ENCODE measurements around the gene DTL.
"Not testable (repeated sequence)": the region's sequence is repeated elsewhere in the genome, so short reads cannot be mapped to it uniquely, and the experiment has no call there.

DTL gene

DNA sequence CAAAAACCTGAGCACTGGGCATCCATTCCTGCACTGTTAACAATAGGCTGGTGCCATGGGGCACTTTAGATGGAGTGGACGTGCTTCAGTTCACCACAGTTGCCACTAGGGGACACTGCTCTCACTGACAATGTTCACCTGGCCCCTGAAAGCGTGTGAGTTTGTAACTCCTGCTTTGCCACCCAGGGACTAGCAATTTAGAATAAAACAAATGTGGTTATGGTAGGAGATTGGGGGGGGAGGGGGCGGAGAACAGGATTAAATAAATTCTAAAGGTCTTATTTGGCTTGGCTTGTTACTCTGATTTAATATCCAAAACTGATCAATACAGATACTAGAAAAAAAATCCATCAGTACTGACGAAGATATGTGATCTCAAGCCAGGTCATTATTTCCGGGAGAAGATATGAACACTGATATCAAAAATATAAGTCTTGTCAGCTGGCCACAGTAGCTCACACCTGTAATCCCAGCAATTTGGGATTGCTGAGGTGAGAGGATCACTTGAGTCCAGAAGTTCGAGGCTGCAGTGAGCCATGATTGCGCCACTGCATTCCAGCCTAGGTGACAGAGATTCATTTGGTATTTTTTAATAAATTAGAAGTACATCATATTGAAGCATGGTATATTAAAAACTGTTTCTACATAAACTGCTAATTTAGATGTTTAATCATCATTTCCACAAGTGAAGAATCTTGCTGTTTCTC is 23.4 kb upstream of the DTL start:
- no peak overlapping the region for H3K27ac ChIP-seq (ENCODE audit: low read length)
- H3K27me3 ChIP-seq (ENCODE audit: control insufficient read depth, insufficient read depth, low read length) = no peaks in the 10 kb centered on the region
- H3K36me3 ChIP-seq (ENCODE audit: control insufficient read depth, low read depth, low read length) = peaks cover 22% of the 10 kb centered on the region
- no peak overlapping the region for H3K9ac ChIP-seq (ENCODE audit: low read length)
- H3K4me1 ChIP-seq (ENCODE audit: control insufficient read depth, low read depth, low read length) = no peaks in the 10 kb centered on the region
- no peaks in the 10 kb centered on the region for H3K9me3 ChIP-seq (ENCODE audit: control insufficient read depth, low read depth, low read length)
- no peak overlapping the region for H3K4me3 ChIP-seq (ENCODE audit: low read length)

DNA sequence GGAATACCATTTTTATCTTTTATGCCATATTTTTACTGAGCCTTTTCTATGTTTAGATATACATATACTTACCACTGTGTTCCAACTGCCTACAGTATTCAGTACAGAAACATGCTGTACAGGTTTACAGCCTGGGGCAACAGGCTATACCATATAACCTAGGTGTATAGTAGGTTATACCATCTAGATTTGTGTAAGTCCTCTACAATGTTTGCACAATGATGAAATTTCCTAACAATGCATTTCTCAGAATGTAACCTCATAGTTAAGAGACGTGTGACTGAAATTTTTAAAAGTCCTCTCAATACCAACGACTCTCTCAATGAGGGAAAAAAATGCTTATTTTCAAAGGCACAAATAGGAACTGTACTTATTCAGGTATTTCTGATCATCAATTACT is 21.9 kb upstream of the DTL start:
- Histone ChIP-seq H3K9ac (ENCODE audit: low read length) (no peak overlapping the region), H3K9me3 (ENCODE audit: control insufficient read depth, low read depth, low read length) (no peaks in the 10 kb centered on the region), H3K4me1 (ENCODE audit: control insufficient read depth, low read depth, low read length) (no peaks in the 10 kb centered on the region), H3K27ac (ENCODE audit: low read length) (no peak overlapping the region), H3K27me3 (ENCODE audit: control insufficient read depth, insufficient read depth, low read length) (no peaks in the 10 kb centered on the region), H3K4me3 (ENCODE audit: low read length) (no peak overlapping the region), H3K36me3 (ENCODE audit: control insufficient read depth, low read depth, low read length) (peaks cover 21% of the 10 kb centered on the region)

DNA sequence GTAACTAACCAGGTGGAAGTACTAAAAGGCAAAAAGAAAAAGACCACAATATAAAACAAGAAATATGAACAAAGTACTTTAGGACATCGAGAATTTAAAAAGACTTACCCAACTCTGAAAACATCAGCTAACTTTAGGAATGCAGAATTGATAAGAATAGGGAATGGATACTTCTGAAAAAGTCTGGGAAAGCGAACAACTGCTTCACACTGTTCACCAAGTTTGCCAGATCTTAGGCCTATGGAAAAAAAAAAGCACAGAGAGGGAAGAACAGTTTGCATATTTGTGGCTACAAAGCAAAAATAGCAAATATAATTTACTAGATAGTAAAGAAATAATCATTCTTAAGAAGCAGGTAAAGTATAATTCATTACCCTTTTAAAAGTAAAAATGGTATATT is 14.6 kb upstream of the DTL start:
- no peaks in the 10 kb centered on the region for H3K4me1 ChIP-seq (ENCODE audit: control insufficient read depth, low read depth, low read length)
- H3K4me3 ChIP-seq (ENCODE audit: low read length) = no peak overlapping the region
- no peak overlapping the region for H3K27ac ChIP-seq (ENCODE audit: low read length)
- H3K9ac ChIP-seq (ENCODE audit: low read length) = no peak overlapping the region
- peaks cover 20% of the 10 kb centered on the region for H3K36me3 ChIP-seq (ENCODE audit: control insufficient read depth, low read depth, low read length)
- H3K27me3 ChIP-seq (ENCODE audit: control insufficient read depth, insufficient read depth, low read length) = no peaks in the 10 kb centered on the region
- no peaks in the 10 kb centered on the region for H3K9me3 ChIP-seq (ENCODE audit: control insufficient read depth, low read depth, low read length)

DNA sequence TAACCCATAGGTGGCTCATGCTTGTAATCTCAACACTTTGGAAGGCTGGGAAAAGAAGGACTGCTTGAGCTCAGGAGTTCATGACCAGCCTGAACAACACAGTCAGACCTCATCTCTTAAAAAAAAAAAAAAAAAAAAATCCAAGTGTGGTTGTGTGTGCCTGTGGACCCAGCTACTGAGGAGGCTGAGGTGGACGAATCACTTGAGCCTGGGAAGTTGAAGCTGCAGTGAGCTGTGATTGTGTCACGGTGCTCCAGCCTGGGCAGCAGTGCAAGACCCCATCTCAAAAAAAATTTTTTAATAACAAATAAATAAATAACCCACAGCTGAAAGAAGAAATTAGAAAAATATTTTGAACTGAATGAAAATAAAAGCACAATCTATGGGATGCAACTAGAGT is 14.0 kb upstream of the DTL start:
- Histone ChIP-seq H3K9me3 (ENCODE audit: control insufficient read depth, low read depth, low read length) (no peaks in the 10 kb centered on the region), H3K4me3 (ENCODE audit: low read length) (no peak overlapping the region), H3K36me3 (ENCODE audit: control insufficient read depth, low read depth, low read length) (peaks cover 14% of the 10 kb centered on the region), H3K27ac (ENCODE audit: low read length) (no peak overlapping the region), H3K9ac (ENCODE audit: low read length) (no peak overlapping the region), H3K4me1 (ENCODE audit: control insufficient read depth, low read depth, low read length) (no peaks in the 10 kb centered on the region), H3K27me3 (ENCODE audit: control insufficient read depth, insufficient read depth, low read length) (no peaks in the 10 kb centered on the region)

DNA sequence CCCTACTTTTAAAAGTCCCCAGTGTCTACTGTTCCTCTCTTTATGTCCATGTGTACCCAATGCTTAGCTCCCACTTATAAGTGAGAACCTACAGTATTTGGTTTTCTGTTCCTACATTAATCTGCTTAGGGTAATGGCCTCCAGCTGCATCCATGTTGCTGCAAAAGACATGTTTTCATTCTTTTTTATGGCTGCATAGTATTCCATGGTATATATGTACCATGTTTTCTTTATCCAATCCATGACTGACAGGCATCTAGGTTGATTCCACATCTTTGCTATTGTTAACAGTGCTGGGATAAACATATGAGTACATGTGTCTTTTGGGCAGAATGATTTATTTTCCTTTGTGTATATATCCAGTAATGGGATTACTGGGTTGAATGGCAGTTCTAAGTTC is 12.6 kb upstream of the DTL start:
- H3K36me3 ChIP-seq (ENCODE audit: control insufficient read depth, low read depth, low read length); H3K27ac ChIP-seq (ENCODE audit: low read length); H3K4me1 ChIP-seq (ENCODE audit: control insufficient read depth, low read depth, low read length); H3K27me3 ChIP-seq (ENCODE audit: control insufficient read depth, insufficient read depth, low read length); H3K4me3 ChIP-seq (ENCODE audit: low read length); H3K9ac ChIP-seq (ENCODE audit: low read length); H3K9me3 ChIP-seq (ENCODE audit: control insufficient read depth, low read depth, low read length): not testable (repeated sequence)

DNA sequence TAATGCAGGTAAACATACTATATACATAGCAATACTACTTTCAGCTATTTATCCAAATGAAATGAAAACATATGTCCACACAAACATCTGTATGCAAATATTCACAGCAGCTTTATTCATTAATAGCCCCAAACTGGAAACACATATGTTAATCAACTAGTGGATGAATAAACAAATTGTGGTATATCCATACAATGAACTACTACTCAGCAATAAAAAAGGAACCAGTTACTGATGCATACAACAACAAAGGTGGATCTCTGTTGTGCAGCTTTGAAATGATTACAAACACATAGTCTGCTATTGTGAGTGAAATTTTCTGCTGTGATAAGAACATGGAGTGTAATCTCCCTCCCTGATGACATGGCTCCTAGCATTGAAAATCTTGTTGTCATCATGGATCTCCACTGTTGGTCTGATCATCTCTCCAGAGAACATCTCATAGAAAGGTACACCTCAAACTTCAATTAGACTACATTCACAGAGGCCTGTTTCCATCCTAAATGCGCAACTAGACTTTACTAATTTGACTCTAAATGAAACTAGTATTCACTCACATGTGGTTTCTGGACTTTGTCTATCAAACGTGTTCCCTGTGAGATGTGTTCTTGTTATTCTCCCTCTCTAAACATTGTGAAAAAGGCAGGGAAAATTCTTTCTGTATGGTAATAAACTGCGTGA is 10.9 kb upstream of the DTL start:
- H3K9ac ChIP-seq (ENCODE audit: low read length) = no peak overlapping the region
- no peak overlapping the region for H3K4me3 ChIP-seq (ENCODE audit: low read length)
- H3K27ac ChIP-seq (ENCODE audit: low read length) = no peak overlapping the region
- no peaks in the 10 kb centered on the region for H3K27me3 ChIP-seq (ENCODE audit: control insufficient read depth, insufficient read depth, low read length)
- peaks cover 9% of the 10 kb centered on the region for H3K36me3 ChIP-seq (ENCODE audit: control insufficient read depth, low read depth, low read length)
- H3K9me3 ChIP-seq (ENCODE audit: control insufficient read depth, low read depth, low read length) = no peaks in the 10 kb centered on the region
- peaks cover 5% of the 10 kb centered on the region for H3K4me1 ChIP-seq (ENCODE audit: control insufficient read depth, low read depth, low read length)

DNA sequence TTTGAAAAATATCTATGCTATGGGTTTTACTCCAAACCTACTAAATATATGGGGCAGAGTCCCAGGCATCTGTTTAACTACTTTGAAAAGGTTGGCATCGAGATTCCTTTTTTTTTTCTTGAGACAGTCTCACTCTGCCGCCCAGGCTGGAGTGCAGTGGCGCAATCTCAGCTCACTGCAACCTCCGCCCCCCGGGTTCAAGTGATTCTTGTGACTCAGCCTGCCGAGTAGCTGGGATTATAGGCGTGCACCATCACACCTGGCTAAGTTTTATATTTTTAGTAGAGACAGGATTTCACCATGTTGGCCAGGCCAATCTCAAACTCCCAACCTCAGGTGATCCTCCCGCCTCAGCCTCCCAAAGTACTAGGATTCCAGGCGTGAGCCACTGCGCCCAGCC is 7.8 kb upstream of the DTL start:
- H3K36me3 ChIP-seq (ENCODE audit: control insufficient read depth, low read depth, low read length); H3K27me3 ChIP-seq (ENCODE audit: control insufficient read depth, insufficient read depth, low read length); H3K27ac ChIP-seq (ENCODE audit: low read length); H3K4me1 ChIP-seq (ENCODE audit: control insufficient read depth, low read depth, low read length); H3K9me3 ChIP-seq (ENCODE audit: control insufficient read depth, low read depth, low read length); H3K9ac ChIP-seq (ENCODE audit: low read length); H3K4me3 ChIP-seq (ENCODE audit: low read length): not testable (repeated sequence)

DNA sequence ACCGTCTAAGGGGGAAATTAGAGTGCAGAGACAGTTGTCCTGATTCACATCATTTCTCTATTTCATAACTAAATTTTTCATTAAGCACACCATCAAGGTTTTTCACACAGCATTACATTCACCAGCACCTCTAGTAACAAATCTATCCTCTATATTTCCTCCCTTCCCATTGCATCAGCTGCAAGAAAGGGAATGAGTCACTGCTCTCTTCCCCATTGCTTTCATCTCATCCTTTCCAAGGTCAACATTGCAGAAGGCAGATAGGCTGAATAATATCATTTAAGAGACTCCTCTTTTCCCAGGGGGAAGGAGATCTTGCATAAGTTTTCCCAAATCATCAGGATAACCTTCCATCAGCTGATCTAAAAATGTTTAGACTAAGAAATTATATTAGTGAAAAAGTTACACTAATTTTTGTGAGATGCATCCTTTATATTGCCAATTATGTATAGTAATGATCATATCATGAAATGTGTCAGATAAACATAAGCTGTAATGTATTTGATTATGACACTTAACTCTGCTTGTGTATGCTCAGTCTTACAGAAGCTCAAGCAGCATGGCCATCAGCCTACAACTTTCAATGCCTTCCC is 4.5 kb upstream of the DTL start:
- Histone ChIP-seq H3K4me1 (ENCODE audit: control insufficient read depth, low read depth, low read length) (peaks cover 5% of the 10 kb centered on the region), H3K4me3 (ENCODE audit: low read length) (no peak overlapping the region), H3K9ac (ENCODE audit: low read length) (no peak overlapping the region), H3K27me3 (ENCODE audit: control insufficient read depth, insufficient read depth, low read length) (no peaks in the 10 kb centered on the region), H3K27ac (ENCODE audit: low read length) (no peak overlapping the region), H3K9me3 (ENCODE audit: control insufficient read depth, low read depth, low read length) (no peaks in the 10 kb centered on the region), H3K36me3 (ENCODE audit: control insufficient read depth, low read depth, low read length) (peaks cover 5% of the 10 kb centered on the region)

DNA sequence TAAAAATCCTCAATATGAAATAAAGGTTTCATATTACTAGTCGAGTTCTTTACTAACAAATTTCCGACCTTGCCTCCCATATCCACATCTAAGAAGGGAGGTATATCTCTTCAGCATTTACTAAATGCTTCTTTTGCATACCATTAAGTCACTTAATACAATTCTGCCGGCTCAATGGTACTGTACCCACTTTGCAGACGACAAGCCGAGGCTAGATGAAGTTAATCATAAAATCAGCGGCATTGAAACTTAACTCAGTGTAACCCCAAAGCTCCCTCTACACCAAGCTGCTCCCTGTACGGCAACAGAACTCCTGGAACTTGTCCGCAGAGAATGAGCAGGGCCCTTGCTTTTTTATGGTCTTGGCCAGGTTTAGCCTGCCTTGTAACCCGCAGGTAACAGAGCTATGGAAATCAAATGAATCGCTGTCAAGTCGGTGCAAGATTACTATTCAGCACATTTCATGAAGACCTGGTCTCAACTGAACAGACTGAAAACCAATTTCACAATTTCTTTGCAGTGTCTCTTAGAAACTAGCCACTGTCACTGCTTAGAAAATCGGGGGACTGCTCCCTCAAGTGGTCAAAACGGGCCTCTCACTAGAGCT is 929 bp upstream of the DTL start:
- Histone ChIP-seq H3K4me1 (ENCODE audit: control insufficient read depth, low read depth, low read length) (peaks cover 6% of the 10 kb centered on the region), H3K36me3 (ENCODE audit: control insufficient read depth, low read depth, low read length) (peaks cover 7% of the 10 kb centered on the region)

DNA sequence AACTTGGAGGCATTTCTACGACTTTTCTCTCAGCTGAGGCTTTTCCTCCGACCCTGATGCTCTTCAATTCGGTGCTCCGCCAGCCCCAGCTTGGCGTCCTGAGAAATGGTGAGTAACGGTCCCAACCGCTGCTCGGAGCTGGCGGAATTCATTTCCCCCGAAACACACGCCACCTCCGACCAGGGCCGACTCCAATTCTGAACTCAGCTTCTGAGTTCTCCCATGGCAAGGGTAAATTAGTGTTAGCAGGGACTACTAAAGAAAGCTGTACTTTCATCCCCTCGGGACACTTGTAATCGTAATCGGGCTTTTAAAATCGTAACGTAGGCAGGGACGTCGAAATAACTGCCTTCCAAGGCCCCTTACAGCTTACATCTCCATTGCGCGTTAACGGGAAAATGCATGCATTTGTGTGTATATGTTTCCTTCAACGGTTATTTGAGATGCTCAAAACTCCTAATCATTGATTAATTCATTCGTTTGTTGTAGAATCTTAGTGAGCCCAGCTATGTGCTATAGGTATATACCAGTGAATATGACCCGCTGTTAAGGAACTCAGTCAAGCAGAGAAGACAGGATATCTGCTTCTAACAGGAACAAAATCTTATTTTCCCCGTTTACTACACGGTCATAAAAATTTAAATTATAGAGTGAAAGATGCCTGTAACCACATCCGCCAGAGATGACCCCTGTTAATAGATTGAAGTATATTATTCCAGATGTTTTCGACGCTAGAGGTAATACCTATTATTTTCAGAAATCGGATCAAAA is 472 bp downstream of the DTL start:
- H3K4me3 ChIP-seq (ENCODE audit: low read length) = peak overlapping the region; percentile 100
- peaks cover 13% of the 10 kb centered on the region for H3K36me3 ChIP-seq (ENCODE audit: control insufficient read depth, low read depth, low read length)
- no peaks in the 10 kb centered on the region for H3K27me3 ChIP-seq (ENCODE audit: control insufficient read depth, insufficient read depth, low read length)
- no peaks in the 10 kb centered on the region for H3K9me3 ChIP-seq (ENCODE audit: control insufficient read depth, low read depth, low read length)
- peaks cover 6% of the 10 kb centered on the region for H3K4me1 ChIP-seq (ENCODE audit: control insufficient read depth, low read depth, low read length)
- peak overlapping the region; percentile 98 for H3K9ac ChIP-seq (ENCODE audit: low read length)
- peak overlapping the region; percentile 75 for H3K27ac ChIP-seq (ENCODE audit: low read length)

More for the DNA sequence above, 929 bp upstream of the DTL start:
- Histone ChIP-seq H3K4me3 (ENCODE audit: low read length) (peak overlapping the region; percentile 100), H3K9ac (ENCODE audit: low read length) (peak overlapping the region; percentile 98), H3K27ac (ENCODE audit: low read length) (no peak overlapping the region), H3K27me3 (ENCODE audit: control insufficient read depth, insufficient read depth, low read length) (no peaks in the 10 kb centered on the region), H3K9me3 (ENCODE audit: control insufficient read depth, low read depth, low read length) (no peaks in the 10 kb centered on the region)

DNA sequence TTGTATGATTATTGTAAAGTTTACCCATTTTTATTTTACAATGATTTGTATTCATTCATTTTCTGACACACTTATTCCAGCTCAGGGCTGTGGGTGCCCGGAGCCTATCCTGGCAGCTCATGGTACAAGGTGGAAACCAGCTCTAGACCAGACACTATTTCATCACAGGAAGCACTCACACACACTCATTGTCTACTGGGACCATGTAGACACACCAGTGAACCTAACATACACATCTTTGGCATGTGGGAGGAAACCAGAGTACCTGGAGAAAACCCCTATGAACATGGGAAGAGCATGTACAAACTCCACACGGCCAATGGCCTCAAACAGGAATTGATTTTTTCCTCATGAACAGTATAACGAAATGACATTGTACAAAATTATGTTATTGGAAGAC is 2.4 kb downstream of the DTL start:
- H3K36me3 ChIP-seq (ENCODE audit: control insufficient read depth, low read depth, low read length) = peaks cover 11% of the 10 kb centered on the region

More for the DNA sequence above, 2.4 kb downstream of the DTL start:
- H3K9me3 ChIP-seq (ENCODE audit: control insufficient read depth, low read depth, low read length) = no peaks in the 10 kb centered on the region
- no peak overlapping the region for H3K27ac ChIP-seq (ENCODE audit: low read length)
- peak overlapping the region; percentile 100 for H3K4me3 ChIP-seq (ENCODE audit: low read length)
- H3K4me1 ChIP-seq (ENCODE audit: control insufficient read depth, low read depth, low read length) = peaks cover 6% of the 10 kb centered on the region
- H3K27me3 ChIP-seq (ENCODE audit: control insufficient read depth, insufficient read depth, low read length) = no peaks in the 10 kb centered on the region
- H3K9ac ChIP-seq (ENCODE audit: low read length) = no peak overlapping the region
